ENCODE results near the gene PPP1R3D.

PPP1R3D gene

DNA sequence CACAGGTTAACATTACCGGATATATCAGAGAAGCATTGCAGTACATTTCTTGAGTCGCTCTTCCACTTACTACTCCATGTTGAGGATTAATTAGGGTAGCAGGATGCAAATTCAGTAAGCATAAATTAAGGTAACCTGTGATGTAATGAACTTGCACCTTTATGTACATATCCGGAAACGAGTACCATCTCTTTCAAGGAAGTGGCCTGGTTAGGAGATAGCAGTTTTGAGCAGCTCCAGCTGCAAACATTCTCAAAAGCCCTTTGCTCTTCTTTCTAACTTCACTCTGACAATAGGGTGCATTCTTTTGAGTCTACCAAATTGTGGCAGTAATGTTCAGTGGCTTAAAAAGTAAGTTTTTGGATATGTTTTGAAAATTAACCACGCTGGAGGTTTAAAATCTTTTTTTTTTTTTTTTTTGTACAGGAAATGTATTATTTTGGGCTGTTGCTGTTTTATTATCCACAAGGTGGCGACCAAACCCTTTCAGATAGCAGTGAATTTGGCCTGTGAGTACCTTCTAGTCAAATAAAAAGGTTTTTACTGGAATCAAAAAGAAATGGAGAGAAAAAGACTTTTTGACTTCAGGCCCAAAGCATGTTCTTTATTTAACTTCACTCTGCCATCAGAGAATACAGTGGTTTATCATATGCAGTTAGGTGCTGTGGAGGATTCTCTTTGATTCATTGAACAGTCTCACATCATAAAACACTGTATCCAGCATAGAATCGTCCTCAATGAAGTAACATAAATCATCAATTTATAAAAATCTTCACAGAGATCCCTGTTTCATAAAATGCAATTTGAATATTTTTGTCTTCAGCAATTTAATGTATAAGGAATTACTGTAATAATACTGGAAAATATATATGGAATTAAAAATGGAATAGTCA lies 9.0 kb upstream of the PPP1R3D start:
- DNase-seq (ENCODE audit: low spot score) = peak; percentile 55

DNA sequence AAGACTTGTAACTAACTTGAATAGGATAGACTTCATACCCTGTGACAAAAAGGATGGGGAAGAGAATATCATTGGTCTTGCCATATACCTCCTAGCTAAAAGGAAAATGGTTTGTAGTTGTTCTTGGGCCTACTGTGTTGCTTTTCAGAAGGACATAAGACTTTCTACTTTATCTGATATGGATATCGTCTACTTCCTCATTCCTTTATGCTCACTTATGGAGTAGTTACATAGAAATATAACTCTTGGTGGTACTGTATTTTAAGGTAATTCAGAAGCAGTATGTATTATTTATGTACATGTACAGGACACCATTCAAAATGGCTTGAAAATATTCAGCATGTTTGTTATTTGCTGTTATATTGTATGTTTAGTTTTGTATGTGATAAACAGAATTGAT lies 8.1 kb upstream of the PPP1R3D start:
- no peak for DNase-seq (ENCODE audit: low spot score)

DNA sequence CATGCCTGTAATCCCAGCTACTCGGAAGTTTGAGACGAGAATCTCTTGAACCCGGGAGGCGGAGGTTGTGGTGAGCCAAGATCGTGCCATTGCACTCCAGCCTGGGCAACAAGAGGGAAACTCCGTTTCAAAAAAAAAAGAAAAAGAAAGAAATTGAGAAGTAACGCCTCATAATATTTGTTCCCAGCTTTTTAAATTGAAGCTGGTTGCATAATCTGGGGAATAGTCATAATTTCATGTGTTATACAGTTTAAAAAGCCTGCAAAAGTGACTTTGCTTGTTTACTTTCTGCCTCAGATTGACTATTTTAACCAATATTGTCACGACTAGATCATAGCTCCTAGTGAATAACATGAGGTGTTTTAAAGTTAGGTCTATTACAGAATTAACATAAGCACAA lies 7.3 kb upstream of the PPP1R3D start:
- DNase-seq (ENCODE audit: low spot score) = no peak

DNA sequence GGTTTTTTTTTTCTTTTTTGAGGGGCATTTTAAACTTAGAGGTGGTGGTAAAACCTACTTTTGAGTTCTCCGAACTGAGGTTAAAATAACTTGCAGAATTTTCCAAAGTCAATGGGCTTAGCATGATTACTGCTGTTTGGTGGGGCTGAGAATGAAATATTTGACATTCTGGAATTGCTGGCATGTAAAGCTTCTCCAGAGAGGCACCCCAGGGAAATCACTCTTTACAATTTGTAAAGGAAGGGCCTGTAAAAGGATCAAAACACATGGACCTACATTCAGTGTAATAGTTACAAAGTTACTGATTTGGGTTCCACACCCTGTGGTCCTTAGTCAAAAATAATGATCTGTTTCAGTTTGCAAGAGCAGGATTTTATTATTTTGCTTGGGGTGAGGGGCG lies 5.6 kb upstream of the PPP1R3D start:
- no peak for DNase-seq (ENCODE audit: low spot score)

DNA sequence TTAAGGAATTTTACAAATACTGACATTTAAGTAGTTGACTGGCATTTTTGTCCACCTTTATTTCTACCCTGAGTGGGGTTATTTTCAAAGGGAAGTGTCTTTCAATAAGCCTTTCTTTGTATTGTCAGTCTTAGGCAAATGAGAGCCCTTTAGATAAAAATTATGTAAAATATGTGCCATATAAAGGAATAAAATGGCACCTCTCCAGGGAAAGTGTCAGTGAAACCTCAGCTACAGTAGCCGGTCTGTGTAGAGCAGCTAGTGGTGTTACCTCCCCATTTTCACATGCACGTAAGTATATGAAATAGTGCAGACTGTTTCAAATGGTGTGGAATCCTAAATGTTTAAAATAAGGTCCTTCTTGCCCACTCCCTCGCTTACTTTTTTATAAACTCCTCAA lies 5.1 kb upstream of the PPP1R3D start:
- DNase-seq (ENCODE audit: low spot score) = no peak

DNA sequence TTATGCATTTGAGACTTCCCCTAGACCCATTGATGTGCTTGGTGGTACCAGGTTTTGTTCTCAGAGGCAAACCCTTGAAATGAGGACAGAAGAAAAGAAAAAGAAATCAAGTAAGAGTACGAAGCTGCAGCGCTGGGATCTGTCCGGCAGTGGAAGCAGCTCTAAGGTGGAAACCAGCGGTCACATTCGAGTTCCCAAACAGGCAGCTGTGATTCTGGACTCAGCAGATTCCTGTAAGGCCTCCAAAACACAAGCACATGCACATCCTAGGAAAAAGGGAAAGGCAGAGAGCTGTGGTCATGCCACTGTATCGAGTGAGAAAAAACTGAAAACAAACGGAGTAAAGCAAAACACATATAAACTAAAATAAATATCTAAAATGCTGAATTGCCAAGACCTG lies 4.6 kb upstream of the PPP1R3D start:
- no peak for DNase-seq (ENCODE audit: low spot score)

DNA sequence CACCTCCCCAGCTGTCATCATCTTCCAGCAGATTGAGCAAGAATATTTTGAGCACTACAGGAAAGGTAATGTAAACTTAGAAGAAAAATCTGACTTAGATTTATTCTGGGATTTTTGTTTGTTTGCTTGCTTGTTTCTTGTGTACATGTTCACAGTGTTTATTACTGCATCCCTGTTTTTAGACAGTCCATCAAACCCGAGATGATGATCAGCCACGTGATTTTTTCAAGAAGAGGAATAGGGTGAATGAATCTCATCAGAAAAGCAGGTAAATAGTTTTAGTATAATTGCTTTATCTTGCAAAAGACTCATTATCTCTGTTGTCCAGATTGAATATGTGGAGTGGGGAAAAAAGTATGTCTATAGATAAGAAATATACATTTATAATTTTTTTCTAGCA lies 2.1 kb upstream of the PPP1R3D start:
- DNase-seq (ENCODE audit: low spot score) = no peak

DNA sequence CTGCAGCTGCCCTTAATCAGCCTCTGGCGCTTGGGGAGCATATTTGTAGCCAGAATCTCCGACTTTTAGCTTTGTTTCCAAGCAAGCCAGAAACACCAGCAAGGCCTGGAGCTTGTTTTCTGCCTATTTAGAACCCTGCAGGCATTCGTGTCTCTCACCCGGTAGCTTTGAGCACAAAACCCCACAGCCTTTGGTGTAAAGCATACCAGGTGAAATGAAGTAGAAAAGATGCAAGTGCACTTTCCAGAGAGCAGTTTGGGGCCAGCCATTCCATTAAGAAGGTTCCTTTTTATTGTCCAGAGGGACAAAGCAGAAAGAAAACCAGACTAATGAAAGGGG lies 820 bp upstream of the PPP1R3D start:
- DNase-seq (ENCODE audit: low spot score) = no peak

DNA sequence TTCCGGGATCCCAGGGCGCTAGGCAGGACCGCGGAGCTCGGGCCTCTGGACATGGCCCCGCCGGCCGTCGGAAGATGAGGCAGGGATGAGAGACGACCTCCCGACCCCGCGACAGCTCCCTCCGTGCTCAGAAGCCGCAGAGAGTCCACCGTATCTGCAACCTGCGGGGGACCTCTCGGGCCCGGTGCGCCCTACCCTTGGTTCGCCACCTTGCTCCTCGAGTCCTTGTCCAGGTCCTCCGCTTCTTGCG lies 301 bp downstream of the PPP1R3D start:
- DNase-seq (ENCODE audit: low spot score) = no peak

DNA sequence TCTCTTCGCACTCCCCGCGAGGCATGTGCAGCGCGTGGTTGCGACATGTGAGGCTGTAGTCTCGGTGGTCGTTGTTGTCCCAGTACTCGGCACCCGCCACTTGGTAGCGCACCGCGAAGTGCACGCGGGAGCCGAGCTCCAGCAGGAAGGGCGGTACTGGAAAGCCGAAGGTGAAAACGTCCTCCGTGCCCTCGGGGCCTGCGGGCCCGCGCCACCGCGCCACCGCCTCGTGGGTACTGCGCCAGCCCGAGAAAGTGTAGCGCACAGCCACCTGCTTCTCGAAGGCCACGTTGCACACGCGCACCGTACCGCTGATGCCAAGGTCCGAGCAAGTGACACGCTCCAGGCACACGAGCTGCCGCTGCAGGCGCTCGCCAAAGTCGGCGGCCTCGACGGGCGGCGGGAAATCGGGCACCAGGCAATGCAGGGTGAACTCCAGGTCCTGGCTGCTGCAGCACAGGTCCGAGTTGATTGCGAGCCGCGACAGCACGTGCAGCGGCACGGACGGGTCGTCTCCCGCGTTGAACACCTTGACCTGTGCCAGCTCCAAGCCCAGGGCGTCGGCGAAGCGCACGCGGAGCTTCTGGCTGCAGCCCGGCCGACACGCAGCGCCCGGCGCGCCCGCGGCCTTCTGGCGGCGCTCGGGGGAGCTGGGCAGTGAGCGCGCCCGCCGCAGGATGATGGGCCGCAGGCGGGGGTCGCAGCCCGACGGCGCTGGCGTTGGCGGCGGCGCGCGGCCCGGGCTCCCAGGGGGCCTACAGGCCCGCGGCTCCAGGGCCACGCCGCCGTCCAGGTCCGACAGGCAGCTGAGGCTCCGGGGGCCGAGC lies 840 bp downstream of the PPP1R3D start:
- DNase-seq (ENCODE audit: low spot score) = no peak

DNA sequence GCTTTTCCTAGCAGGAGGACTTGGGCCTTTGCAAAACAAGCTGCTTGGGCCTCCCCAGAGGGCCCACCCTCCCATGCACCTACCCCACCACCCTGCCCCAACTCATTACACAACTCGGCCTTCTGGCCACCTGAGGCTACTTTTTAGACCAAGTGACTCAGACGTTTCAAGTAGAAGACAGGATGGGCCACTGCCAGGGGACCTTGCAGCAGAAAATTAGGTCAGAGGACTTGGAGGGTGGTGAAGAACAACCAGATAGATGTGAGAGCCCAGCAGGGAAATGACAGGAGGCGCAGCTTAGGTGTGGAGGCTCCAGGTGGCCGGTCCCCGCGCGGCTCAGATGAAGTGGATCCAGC lies 1.4 kb downstream of the PPP1R3D start:
- no peak for DNase-seq (ENCODE audit: low spot score)

DNA sequence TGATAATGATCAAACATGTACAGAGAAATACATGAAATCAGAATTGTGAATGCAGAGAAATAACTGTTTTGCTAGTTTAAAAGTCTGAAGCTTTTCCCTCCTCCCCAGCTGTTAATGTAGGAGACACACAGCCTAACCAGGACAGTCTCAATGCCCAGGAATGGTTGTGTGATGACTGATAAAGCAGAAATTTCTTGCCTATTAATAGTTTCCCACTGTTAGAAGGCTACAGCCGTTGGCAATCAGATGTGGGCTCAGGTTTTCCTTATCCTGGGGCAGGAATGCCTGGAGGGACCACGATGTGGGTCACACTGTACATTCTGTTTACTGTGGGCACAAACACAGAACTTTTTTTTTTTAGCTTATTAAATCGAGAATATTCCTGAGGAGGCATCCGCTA lies 1.9 kb downstream of the PPP1R3D start:
- DNase-seq (ENCODE audit: low spot score) = no peak

DNA sequence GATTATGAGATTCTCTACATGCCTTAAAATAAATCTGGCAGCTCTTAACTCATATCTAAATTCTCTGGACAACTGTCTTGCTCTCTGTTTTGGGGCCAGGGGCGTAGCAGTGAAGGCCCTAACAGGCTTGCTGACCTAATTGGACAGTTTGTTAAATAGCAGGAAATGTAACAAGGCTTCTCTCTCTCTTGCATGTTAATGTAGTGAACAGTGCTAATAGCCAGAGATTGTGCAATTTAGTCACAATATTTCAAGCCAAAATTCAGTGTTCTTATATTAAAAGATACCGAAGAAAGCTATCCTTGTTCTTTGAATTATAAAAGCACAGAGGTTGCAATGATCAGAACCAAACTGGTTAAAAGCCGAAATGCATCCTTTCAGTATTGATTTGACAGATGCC lies 3.0 kb downstream of the PPP1R3D start:
- DNase-seq (ENCODE audit: low spot score) = no peak

DNA sequence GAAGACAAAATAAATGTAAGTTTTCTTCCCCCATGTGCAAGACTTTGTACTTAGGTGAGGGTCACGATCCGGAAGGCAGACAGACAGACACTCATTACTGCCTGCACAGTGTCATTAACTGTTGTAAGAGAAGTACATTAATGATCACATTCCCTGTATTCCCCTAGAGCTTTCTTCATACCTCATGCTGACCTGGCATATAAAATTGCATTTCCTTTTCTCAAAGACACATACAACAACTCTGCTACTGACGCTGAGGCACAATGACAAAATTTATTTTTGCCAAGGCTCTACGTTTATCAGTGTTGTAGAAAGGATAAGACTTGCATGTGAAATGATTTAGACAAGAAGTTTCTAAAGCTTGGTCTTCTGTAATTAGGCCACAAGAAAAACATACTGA lies 3.7 kb downstream of the PPP1R3D start:
- DNase-seq (ENCODE audit: low spot score) = no peak

DNA sequence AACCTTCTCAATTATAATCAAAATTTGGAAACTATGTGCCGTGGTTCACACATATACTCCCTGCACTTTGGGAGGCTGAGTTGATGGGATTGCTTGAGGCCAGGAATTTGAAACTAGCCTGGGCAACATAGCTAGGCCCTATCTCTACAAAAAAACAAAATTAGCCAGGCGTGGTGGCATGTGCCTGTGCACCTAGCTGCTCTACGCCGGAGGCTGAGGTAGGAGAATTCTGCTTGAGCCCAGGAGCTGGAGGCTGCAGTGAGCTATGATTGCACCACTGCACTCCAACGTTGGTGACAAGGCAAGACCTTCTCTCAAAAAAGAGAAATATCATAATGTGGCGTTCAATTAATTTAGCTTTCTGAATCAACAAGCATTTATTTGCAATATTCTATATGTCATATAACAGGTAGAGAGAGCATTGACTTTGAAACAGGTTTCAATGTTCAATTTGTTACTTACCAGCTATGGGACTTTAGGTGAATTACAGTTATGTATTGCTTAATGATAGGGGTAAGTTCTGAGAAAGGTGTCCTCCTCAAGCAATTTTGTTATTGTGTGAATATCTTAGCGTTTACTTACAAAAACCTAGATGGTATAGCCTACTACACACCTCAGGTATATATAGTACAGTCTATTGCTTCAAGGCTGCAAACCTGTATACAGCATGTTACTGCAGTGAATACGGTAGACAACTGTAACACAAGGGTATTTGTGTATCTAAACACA lies 4.5 kb downstream of the PPP1R3D start:
- no peak for DNase-seq (ENCODE audit: low spot score)

DNA sequence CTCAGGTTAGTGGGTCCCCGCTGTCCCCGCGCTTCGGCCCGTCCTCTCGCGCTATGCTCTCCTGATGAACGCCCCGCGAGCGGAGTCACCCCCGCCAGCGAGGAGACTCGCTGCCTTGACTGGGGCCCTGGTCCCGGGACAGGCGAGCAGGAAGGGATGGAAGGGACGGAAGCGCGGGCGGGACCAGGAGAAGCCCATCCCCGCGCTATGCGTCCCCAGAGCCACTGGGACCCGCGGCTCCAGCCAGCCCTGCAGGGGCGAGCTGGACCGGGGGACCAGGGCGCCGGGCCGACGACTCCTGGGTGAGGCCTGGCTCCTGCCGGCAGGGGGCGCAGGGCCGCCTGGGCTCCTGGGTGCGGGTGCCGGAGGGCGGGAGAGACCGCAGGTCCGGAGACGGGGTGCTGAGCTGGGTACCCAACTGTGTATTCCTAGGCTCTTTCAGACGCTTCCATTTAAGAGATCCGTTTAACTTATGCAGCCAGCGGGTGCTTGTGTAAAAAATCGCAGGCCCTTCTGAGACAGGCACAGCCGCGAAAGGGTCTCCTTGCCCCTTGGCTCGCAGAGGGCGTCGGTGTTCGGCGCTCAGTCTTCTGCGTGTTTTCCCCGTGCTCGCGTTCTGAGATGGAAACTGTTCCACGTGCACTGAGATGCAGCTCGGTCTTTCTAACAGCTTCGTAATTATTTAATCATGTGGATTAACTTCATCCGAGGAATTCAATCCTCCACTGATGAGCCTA lies 6.1 kb downstream of the PPP1R3D start:
- peak; percentile 72 for DNase-seq (ENCODE audit: low spot score)

DNA sequence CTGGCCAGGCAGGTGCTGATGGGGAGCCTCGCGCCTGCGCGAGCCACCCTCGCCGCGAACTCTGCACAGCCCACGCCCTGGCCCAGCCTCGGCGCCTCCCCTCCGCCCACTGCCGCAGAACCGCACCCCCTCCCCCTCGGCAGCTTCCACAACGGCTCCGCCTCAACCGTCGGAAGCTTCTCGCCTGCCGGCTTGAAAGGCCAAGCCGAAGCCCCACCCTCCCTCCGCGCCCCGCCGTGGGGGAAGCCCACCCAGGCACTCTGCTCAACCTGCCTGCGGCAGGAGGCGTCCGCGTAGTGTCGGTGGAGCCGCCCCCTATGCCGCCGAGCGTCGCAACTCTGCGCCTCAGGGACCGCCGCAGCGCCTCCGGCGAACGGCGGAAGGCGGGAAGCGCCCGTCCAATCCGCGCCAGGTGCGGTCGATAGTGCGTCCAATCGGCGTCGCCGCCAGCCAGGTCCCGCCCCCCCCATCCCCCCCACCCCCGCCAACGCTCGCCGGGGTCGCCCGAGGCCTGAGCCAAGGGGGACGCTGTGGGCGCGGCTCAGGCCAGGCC lies 6.7 kb downstream of the PPP1R3D start, which contains the start of gene SYCP2:
SYCP2 (minus strand) TSS at position 342 of the 553 bp plus-strand sequence. CDS start 11,224 bp downstream, outside the sequence.
- peak; percentile 45 for DNase-seq (ENCODE audit: low spot score)

DNA sequence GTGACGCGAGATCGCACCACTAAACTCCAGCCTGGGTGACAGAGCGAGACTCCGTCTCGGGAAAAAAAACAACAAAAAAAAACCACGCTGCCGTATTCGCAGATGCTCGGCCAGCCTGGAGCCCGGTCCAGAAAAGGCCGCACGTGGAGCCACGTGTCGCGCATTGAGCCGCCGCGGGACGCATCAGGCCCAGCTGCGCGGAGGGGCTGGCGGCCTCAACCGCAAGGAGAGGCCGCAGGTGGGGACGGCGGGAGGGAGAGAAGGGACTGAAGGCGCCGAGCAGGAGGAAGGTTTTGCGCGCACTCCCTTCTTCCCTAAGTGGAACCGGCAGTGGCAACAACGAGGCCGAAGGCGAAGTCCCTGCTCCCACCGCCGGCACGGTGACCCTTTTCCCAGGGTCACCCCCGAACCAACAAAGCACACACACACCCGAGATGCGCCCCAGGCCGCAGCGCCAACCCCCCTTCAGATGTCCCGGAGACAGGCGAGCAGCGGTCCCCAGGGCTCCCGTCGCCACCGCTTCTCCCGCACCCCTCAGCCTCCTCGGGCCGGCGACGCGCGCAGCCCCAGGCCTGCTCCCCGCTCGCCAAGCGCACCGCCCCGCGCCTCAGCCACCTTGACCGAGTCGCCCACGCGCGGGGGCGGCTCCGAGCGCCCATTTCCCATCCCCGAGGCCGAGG lies 7.3 kb downstream of the PPP1R3D start:
- DNase-seq (ENCODE audit: low spot score) = no peak

DNA sequence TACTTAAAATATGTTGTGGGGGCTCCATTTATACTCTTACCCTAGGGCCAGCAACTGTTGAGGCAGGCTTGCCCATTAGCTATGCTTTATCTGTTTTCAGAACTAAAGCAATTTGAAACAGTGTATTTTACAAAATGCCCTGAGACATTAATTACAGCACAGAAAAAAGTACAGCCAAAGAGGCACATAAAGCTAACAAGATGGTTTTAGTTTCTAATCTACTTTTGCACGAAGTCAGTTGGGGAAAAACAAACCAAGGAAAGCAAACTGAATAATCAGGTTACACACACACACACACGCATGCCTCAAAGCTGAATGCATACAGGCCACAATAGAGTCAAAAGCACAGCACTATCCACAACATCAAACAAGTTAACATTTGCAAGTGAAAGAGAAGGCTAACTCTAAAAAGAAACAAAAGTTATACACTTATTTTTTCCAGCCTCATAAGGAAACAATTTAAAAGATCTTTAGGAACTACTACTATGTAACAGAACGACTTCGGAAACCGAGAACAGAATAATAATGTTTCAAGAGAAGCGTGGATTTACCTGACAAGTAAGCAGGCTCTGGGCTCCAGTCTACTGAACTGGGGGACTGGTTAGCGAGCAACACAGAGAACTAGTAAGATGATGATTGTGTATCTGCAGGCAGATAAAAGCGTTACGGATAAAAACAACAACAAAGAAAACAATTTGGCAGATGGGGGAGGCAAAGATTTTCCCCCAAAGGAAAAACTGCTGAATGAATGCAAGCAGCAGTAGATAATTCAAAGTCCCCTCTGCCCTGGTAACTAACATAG lies 8.4 kb downstream of the PPP1R3D start:
- DNase-seq (ENCODE audit: low spot score) = no peak

DNA sequence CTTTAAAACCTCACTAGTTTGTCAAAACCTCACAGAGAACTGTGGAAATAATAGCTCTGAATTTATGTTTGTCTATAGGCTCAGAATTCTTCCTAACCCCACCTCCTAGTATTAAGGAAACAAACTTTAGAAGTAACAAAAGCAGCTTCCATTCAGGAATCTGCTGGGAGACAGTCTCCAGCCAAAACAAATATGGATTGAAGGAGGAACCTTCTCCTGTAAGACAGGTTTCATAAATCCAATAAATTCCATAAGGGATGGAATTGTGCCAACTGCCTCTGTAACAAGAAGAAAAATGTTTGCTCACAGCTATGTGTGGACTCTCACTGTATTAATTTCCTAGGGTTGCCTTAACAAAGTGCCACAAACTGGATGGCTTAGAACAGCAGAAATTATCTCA lies 14.2 kb downstream of the PPP1R3D start:
- DNase-seq (ENCODE audit: low spot score) = no peak

DNA sequence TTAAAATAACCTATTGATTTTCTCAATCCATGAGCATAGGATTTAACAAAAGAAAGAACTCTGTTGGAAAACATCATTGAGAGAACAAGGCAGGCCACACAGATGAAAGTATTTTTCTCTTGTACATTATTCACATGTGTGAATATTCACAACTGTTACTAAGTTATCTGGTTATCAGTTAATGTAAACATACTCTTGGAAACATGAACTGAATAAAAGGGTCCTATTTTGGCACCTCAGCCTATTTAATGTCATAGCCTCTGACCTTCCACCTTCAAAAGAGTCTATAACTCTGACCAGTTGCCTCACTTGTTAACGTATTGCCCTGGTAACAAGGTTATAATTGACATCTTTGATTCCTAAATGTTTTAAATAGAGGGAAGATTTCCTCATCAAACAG lies 14.7 kb downstream of the PPP1R3D start:
- no peak for DNase-seq (ENCODE audit: low spot score)

All from activated CD4-positive, alpha-beta T cell treated with anti-CD3 and anti-CD28 coated beads, Interleukin-2, Interleukin-4, amounts not matched to agents 100 ng/mL and 50 ng/mL, durations not matched to agents 16 hours and 8 hours (primary cell).